Measurements from ENCODE around the gene PPP1R3F.

Gene PPP1R3F

DNA sequence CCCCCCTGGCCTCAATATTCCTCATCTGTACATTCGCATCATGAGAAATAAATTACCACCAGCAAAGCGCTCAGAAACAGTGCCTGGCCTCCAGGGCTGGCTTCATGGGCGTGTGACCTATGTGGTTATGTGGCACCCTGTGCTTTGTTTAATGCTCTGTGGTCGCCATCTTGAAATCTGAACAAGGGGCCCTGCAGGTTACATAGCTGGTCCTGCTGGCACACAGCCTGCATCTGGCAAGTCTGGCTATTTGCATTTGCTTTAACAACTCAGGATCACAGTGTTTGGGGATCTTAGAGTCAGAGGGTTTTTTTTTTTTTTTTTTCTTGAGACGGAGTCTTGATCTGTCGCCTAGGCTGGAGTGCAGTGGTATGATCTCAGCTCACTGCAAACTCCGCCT lies 15.0 kb upstream of the PPP1R3F start:
- H3K4me3 ChIP-seq (ENCODE audit: low read length) = no peak overlapping the region
- DNase-seq (ENCODE audit: low read depth) = no peak
- TF ChIP-seq, protein P1, sequence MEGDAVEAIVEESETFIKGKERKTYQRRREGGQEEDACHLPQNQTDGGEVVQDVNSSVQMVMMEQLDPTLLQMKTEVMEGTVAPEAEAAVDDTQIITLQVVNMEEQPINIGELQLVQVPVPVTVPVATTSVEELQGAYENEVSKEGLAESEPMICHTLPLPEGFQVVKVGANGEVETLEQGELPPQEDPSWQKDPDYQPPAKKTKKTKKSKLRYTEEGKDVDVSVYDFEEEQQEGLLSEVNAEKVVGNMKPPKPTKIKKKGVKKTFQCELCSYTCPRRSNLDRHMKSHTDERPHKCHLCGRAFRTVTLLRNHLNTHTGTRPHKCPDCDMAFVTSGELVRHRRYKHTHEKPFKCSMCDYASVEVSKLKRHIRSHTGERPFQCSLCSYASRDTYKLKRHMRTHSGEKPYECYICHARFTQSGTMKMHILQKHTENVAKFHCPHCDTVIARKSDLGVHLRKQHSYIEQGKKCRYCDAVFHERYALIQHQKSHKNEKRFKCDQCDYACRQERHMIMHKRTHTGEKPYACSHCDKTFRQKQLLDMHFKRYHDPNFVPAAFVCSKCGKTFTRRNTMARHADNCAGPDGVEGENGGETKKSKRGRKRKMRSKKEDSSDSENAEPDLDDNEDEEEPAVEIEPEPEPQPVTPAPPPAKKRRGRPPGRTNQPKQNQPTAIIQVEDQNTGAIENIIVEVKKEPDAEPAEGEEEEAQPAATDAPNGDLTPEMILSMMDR (IDR thresholded peaks at IDR 0.05; ENCODE audit: insufficient read depth, low read depth, low read length, missing control alignments) = no peak

DNA sequence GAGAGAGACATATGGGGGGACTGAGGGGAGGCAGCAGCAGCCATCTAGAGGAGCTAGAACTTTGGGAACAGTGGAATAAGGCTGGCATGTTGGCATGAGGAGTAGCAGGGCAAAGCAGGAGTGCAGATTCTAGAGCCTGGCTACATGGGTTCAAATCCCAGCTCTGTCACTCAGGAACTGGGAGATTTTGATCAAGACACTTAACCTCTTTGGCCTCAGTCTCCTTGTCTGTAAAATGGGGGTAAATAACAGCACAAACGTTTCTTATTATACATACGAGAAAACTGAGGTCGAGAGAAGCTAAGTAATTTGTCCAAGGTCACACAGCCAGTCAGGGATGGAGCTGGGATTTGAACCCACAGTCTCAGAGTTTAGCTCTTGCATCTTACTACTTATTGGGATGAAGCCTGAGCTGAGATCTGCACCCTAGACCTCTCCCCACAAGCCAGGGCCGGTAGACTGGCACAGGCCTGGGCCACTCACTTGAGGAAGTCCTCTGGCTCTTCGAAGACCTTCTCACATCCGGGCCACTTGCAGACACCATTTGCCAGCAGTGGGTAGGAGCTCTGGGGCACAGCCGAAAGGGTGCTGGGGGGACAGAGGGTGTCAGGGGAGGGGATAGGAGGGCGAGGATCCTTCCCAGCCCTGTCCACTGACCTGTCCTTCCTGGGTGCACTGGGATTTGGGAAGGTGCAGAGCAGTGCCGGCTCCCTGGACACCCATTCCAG lies 13.2 kb upstream of the PPP1R3F start:
- no peak for DNase-seq (ENCODE audit: low read depth)
- H3K4me3 ChIP-seq (ENCODE audit: low read length) = no peak overlapping the region
- TF ChIP-seq, protein P1 (IDR thresholded peaks at IDR 0.05; ENCODE audit: insufficient read depth, low read depth, low read length, missing control alignments) = no peak

DNA sequence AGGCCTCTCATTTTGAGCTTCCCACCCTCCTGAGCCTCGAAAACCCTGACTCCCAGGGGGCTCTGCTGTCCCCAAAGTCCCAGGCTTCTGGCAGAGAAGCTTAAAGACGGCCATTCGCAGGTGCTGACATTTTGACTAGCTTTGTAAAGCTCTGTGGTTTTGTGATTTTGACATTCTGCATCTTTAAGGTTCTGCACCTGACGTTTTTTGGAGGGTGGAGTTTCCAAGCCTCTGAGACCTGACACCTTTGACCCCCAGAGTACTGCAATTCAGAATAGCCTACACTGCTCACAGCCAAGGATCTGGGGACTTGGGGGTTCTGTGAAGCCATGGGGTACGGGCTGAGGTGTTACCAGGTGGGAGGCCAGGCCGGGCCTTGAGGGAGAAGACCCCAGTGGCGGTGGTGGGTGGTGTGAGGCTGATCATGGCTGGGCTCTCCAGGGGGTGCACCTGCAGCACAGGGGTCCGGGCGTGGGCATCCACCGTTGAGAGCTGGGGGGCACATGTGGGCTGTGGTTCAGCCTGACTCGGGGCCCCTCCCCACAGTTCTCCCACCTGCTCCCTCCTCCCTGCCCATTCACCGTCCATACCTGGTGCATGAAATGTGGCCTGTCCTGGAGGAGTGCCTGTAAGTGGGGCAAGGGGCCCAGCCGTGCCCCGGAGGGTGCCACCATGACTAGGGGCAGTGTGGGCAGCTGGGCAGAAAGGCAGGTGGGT lies 12.4 kb upstream of the PPP1R3F start:
- DNase-seq (ENCODE audit: low read depth) = no peak
- H3K4me3 ChIP-seq (ENCODE audit: low read length) = no peak overlapping the region

DNA sequence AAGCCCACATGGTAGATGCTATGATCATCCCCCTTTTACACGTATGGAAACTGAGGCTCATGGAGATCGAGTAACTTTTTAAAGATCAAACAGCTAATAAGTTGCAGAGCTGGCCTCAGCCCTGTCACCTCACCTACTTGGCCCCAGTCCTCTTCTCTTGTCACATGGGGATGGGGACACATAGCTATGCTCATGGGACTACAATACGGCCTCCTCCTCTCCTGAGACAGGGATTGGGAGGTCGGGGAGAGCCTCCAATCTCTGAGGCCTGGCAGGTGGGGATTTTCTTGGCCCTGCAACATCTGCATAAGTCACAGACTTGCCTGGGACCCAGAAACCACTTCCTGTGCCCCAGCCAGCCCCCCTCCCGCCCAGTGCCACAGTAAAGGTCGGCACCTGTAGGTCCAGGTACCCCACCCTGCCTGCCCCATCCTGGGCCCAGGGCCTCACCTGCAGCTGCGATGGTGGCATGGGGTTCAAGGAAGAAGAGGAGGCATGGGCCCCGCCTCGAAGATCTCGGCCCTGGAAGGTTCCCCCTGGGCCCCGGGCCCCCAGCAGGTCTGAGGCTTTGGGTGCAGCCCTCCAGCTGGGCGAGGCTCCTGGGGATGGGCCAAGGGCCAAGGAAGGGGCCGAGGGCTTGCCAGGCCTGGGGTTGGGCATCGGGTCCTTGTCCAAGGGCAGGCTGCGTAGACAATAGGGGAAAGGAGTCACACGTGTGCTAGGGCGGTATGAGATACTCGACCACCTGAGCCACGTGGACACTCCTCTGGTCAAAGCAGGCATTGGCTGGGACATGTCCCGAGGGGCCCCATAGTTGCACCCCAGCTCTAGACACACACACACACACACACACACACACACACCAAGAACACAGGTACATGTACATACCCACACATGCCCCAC lies 11.5 kb upstream of the PPP1R3F start:
- no peak overlapping the region for H3K4me3 ChIP-seq (ENCODE audit: low read length)
- no peak for DNase-seq (ENCODE audit: low read depth)
- TF ChIP-seq, protein P1 (IDR thresholded peaks at IDR 0.05; ENCODE audit: insufficient read depth, low read depth, low read length, missing control alignments) = no peak

More for the DNA sequence above, 12.4 kb upstream of the PPP1R3F start:
- TF ChIP-seq, protein P1 (IDR thresholded peaks at IDR 0.05; ENCODE audit: insufficient read depth, low read depth, low read length, missing control alignments) = no peak

DNA sequence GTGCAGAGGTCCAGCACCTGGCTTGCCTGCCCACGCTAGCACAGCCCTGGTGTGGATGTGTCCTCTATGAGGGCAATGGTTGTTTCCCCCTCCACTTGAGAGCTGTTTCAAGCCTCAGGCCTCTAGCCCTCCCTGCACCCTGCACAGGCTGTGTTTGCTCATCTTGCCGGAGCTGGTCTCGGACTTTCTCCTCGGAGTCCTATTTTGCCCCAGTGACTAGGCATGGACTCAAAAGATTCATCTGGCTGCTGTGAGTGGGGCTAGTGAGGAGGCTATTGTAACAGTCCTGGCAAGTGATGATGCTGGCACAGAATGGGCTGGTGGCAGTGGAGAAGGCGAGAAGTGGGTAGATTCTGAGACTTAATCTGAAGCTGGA lies 10.9 kb upstream of the PPP1R3F start:
- H3K4me3 ChIP-seq (ENCODE audit: low read length) = no peak overlapping the region
- DNase-seq (ENCODE audit: low read depth) = no peak
- TF ChIP-seq, protein P1 (IDR thresholded peaks at IDR 0.05; ENCODE audit: insufficient read depth, low read depth, low read length, missing control alignments) = no peak

DNA sequence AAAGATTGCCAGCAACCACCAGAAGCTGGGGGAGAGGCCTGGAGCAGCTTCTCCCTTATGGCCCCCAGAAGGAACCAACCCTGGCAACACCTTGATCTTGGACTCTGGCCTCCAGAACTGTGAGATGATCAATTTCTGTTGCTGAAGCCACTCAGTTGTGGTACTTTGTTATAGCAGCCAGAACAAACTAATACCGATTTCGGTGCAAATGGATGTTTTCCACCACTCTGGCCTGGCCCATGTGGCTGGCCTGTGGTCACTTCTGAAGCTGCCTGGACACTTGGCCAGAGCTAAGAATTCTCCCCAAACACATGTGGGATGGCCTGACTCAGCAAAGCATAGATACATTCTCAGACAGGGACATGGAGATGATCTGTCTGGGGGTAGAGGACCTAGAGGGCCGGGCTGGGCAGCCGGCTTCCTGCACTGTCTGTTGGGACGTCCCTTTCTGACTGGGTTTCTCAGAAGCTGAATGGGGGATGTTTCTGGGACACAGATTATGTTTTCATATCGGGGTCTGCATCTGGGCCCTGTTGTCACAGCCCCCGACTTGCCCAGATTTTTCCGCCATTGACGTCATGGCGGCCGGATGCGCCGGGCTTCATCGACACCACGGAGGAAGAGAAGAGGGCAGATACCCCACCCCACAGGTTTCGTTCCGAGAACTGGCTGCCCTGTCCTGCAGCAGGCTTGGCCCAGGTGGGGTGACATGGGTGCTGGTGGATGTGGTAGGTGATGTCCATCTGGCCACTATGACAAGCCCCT lies 9.2 kb upstream of the PPP1R3F start:
- no peak overlapping the region for H3K4me3 ChIP-seq (ENCODE audit: low read length)
- no peak for DNase-seq (ENCODE audit: low read depth)
- TF ChIP-seq, protein P1 (IDR thresholded peaks at IDR 0.05; ENCODE audit: insufficient read depth, low read depth, low read length, missing control alignments) = no peak
